SJCRH30 (cell line): ENCODE results near the gene IL16. TPM values are rescaled to one million over a fixed set of nuclear protein-coding genes. Genes with fewer than 3 reads are reported as not detected.

Experiments
- DNase-seq, 2 experiments: peaks; one replicate each; pipeline ENCODE4 v3.0.0-alpha.2; 2015 to 2020
- H3K27ac ChIP-seq: fragments of 250-450 bp; sonication (Bioruptor Pico); 2 replicates; pipeline ENCODE4 v1.5.1; 2020; ENCODE audit warnings: mild to moderate bottlenecking, moderate library complexity
- H3K27me3 ChIP-seq: fragments of 250-450 bp; sonication (Bioruptor Pico); 2 replicates; pipeline ENCODE4 v1.5.1; 2020; ENCODE audit warnings: mild to moderate bottlenecking, moderate library complexity
- H3K36me3 ChIP-seq: fragments of 250-450 bp; sonication (Bioruptor Pico); 2 replicates; pipeline ENCODE4 v1.5.1; 2020; ENCODE audit warnings: mild to moderate bottlenecking, moderate library complexity
- H3K4me1 ChIP-seq: fragments of 250-450 bp; sonication (Bioruptor Pico); 2 replicates; pipeline ENCODE4 v1.5.1; 2020; ENCODE audit warnings: mild to moderate bottlenecking, moderate library complexity
- H3K4me3 ChIP-seq: fragments of 250-450 bp; sonication (Bioruptor Pico); 2 replicates; pipeline ENCODE4 v1.5.1; 2020; ENCODE audit warnings: mild to moderate bottlenecking, moderate library complexity
- H3K9me3 ChIP-seq: fragments of 250-450 bp; sonication (Bioruptor Pico); replicated peaks from 2 replicates; pipeline ENCODE4 v1.5.1; 2020; ENCODE audit warnings: mild to moderate bottlenecking, moderate library complexity
- total RNA-seq: library from RNA; depleted of rRNA; stranded (reverse); fragments of >200 nt; shearing (Covaris generic); gene quantifications from 2 replicates; pipeline ENCODE4 v1.2.3, GENCODE V29; 2014

The IL16 gene
- total RNA-seq, 1 experiment from 2014 or later: 0.18 TPM

- Histone ChIP-seq H3K4me3 (no peak overlapping the region), H3K4me1 (peaks cover 3% of the 10 kb centered on the region; the same call in 1 of the 2 replicates), H3K9me3 (no peaks in the 10 kb centered on the region), H3K27me3 (peaks cover 5% of the 10 kb centered on the region; the same call in 1 of the 2 replicates), H3K36me3 (no peaks in the 10 kb centered on the region), H3K27ac (no peak overlapping the region)
- no peak for DNase-seq
Observed at GRCh38 chr15:81291916-81292522, 95.3 kb downstream of the IL16 start.

DNA sequence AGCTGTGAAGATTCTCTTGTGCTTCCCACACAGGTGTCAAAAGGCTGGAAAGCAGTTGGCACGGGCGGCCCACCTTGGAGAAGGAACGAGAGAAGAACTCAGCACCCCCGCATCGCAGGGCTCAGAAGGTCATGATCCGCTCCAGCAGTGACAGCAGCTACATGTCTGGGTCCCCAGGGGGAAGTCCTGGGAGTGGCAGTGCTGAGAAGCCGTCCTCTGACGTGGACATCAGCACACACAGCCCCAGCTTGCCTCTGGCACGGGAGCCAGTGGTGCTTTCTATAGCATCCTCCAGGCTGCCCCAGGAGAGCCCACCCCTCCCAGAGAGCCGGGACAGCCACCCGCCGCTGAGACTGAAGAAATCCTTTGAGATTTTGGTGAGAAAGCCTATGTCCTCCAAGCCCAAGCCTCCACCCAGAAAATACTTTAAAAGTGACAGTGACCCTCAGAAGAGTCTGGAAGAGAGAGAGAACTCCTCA, 95.9 kb downstream of the IL16 start:
- no peak for DNase-seq
- Histone ChIP-seq H3K27me3 (peaks cover 5% of the 10 kb centered on the region; the same call in 1 of the 2 replicates), H3K4me3 (no peak overlapping the region), H3K4me1 (peaks cover 3% of the 10 kb centered on the region; the same call in 1 of the 2 replicates), H3K9me3 (no peaks in the 10 kb centered on the region), H3K27ac (no peak overlapping the region), H3K36me3 (no peaks in the 10 kb centered on the region)

DNA sequence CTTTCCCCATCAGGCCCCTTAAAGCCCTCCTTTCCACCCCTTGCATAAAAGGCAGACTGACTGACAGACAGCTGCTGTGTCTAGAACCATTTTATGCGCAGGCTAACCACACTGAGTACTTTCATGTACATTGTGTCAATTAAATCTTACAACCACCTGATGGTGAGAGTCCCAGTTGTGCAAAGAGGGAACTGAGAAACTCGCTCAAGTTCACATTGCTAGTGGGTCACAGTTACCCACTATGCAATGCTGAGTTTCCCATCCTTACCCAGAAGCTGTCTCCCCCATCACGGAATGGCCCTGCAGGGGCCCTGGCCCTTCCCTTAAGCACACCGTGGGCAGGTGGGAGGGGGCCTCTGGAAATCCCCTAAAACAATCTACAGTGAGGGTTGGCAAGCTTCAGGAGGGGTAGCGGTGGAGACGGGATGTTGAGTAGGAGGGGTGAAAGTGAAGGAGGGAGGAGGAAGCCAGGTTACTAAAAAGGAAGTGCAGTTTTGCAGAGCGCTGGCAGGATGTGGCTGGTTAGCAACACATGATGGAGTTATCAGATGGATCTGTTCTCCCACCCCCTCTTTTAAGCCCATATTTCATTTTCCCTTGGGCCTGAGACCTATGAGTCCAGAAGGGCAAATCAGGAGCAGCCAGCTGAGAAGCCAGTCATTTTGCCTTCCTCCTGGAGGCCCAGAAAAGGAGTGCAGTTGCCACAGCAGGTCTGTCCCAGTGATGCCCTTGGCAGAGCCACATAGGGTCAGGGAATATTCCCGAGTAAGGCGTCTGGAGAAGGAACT, 97.2 kb downstream of the IL16 start:
- DNase-seq: no peak
- Histone ChIP-seq H3K9me3 (no peaks in the 10 kb centered on the region), H3K27ac (no peak overlapping the region), H3K4me3 (no peak overlapping the region), H3K36me3 (no peaks in the 10 kb centered on the region), H3K4me1 (peaks cover 3% of the 10 kb centered on the region; the same call in 1 of the 2 replicates), H3K27me3 (peaks cover 5% of the 10 kb centered on the region; the same call in 1 of the 2 replicates)

GRCh38 chr15:81294516-81294880, 97.8 kb downstream of the IL16 start:
- Histone ChIP-seq H3K36me3 (no peaks in the 10 kb centered on the region), H3K4me1 (peaks cover 3% of the 10 kb centered on the region; the same call in 1 of the 2 replicates), H3K9me3 (no peaks in the 10 kb centered on the region), H3K27ac (no peak overlapping the region), H3K27me3 (peaks cover 5% of the 10 kb centered on the region; the same call in 1 of the 2 replicates), H3K4me3 (no peak overlapping the region)
- DNase-seq: peak in 1 of 2 experiments; percentile 28

DNA sequence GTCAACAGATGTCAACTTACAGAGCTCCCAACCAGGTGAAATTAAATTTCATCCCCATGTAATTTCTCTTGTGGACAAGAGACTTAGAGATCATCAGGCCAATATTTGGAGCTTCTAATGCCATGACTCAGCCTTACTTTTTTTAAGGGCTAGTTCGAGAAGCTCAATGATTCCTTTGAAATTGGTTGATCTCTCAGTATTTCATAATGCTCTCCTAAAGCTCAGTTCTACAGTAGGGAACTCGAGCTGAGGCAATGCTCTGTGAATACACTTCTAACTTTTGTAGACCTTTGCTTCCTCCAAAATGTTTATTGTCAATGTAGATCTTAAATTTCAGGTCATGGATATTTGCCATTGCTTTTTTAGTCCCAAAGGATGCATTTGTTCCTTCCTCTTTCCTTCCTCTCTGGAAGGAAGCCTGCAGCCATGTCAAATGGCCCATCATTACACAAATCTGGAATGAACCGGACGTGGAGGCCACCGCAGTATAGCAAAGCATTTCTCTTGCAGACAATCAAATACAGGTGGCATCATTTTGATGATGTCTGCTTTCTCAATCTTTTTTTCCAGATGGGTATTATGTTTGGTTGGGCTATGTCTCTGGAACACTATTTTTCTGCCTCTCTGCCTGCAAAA, 98.9 kb downstream of the IL16 start:
- H3K9me3 ChIP-seq: no peaks in the 10 kb centered on the region
- no peak overlapping the region for H3K27ac ChIP-seq
- H3K4me3 ChIP-seq: no peak overlapping the region
- H3K36me3 ChIP-seq: no peaks in the 10 kb centered on the region
- DNase-seq: no peak
- H3K4me1 ChIP-seq: peaks cover 3% of the 10 kb centered on the region; the same call in 1 of the 2 replicates
- H3K27me3 ChIP-seq: peaks cover 5% of the 10 kb centered on the region; the same call in 1 of the 2 replicates

- Histone ChIP-seq H3K4me1 (peaks cover 3% of the 10 kb centered on the region; the same call in 1 of the 2 replicates), H3K9me3 (no peaks in the 10 kb centered on the region), H3K27me3 (peaks cover 5% of the 10 kb centered on the region; the same call in 1 of the 2 replicates), H3K36me3 (no peaks in the 10 kb centered on the region), H3K4me3 (no peak overlapping the region), H3K27ac (no peak overlapping the region)
- no peak for DNase-seq
Observed at GRCh38 chr15:81296186-81296585, 99.5 kb downstream of the IL16 start.

GRCh38 chr15:81296673-81297072, 100.0 kb downstream of the IL16 start:
- H3K27ac ChIP-seq: no peak overlapping the region

DNA sequence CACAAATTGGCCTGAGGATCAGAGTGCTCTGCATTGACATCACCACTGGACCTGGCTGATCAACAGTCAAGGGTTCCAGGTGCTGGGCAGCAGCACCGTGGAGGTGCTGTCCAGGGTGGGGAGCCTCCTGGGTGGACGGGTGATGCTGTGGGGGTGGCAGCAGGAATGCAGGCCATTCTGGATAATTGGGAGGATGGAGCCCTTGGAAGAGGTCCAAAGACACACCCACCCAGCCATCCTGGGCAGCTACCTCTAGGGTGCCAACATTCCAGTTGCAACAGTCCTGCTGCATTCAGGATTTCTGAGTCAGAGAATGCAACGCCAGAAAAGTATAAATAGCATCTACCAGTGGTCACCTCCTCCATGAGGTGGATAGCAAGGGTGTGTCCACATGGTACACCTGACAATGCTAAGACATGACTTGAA, 100.5 kb downstream of the IL16 start:
- no peak for DNase-seq
- Histone ChIP-seq H3K27me3 (peaks cover 5% of the 10 kb centered on the region; the same call in 1 of the 2 replicates), H3K36me3 (no peaks in the 10 kb centered on the region), H3K4me3 (no peak overlapping the region), H3K4me1 (peaks cover 3% of the 10 kb centered on the region; the same call in 1 of the 2 replicates), H3K27ac (no peak overlapping the region), H3K9me3 (no peaks in the 10 kb centered on the region)

More at GRCh38 chr15:81296673-81297072, 100.0 kb downstream of the IL16 start:
- no peak for DNase-seq
- peaks cover 3% of the 10 kb centered on the region; the same call in 1 of the 2 replicates for H3K4me1 ChIP-seq
- no peaks in the 10 kb centered on the region for H3K36me3 ChIP-seq
- no peaks in the 10 kb centered on the region for H3K9me3 ChIP-seq
- peaks cover 5% of the 10 kb centered on the region; the same call in 1 of the 2 replicates for H3K27me3 ChIP-seq
- H3K4me3 ChIP-seq: no peak overlapping the region

GRCh38 chr15:81297603-81298575, 101.2 kb downstream of the IL16 start:
- Histone ChIP-seq H3K27ac (no peak overlapping the region), H3K36me3 (no peaks in the 10 kb centered on the region), H3K27me3 (peaks cover 5% of the 10 kb centered on the region; the same call in 1 of the 2 replicates), H3K9me3 (no peaks in the 10 kb centered on the region), H3K4me1 (peaks cover 3% of the 10 kb centered on the region; the same call in 1 of the 2 replicates), H3K4me3 (no peak overlapping the region)
- no peak for DNase-seq

DNA sequence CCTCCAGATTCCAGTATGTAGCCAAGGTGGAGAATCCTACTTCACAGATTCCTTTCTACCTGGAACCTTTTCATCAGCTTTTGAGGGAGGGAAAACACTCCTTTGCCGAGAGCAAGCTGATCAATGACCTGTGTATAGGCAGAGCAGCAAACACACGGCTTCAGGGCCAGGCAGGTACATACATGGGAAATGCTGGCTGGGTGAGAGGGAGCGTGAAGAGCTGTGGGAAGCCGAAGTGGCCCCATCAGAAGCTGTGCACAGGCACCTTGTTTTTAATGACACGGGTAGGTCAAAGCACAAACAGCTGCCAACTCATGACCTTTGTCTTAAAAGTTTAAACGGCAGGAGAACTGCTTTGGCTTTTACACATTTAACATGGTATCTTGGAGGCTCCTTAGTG, 101.9 kb downstream of the IL16 start:
- no peak overlapping the region for H3K27ac ChIP-seq
- H3K36me3 ChIP-seq: no peaks in the 10 kb centered on the region
- no peak for DNase-seq
- H3K4me1 ChIP-seq: peaks cover 3% of the 10 kb centered on the region; the same call in 1 of the 2 replicates
- no peak overlapping the region for H3K4me3 ChIP-seq
- no peaks in the 10 kb centered on the region for H3K27me3 ChIP-seq
- no peaks in the 10 kb centered on the region for H3K9me3 ChIP-seq

GRCh38 chr15:81299156-81299555, 102.5 kb downstream of the IL16 start:
- peaks cover 3% of the 10 kb centered on the region; the same call in 1 of the 2 replicates for H3K4me1 ChIP-seq
- H3K4me3 ChIP-seq: no peak overlapping the region
- DNase-seq: no peak
- no peaks in the 10 kb centered on the region for H3K9me3 ChIP-seq
- no peaks in the 10 kb centered on the region for H3K27me3 ChIP-seq
- H3K36me3 ChIP-seq: no peaks in the 10 kb centered on the region
- no peak overlapping the region for H3K27ac ChIP-seq

DNA sequence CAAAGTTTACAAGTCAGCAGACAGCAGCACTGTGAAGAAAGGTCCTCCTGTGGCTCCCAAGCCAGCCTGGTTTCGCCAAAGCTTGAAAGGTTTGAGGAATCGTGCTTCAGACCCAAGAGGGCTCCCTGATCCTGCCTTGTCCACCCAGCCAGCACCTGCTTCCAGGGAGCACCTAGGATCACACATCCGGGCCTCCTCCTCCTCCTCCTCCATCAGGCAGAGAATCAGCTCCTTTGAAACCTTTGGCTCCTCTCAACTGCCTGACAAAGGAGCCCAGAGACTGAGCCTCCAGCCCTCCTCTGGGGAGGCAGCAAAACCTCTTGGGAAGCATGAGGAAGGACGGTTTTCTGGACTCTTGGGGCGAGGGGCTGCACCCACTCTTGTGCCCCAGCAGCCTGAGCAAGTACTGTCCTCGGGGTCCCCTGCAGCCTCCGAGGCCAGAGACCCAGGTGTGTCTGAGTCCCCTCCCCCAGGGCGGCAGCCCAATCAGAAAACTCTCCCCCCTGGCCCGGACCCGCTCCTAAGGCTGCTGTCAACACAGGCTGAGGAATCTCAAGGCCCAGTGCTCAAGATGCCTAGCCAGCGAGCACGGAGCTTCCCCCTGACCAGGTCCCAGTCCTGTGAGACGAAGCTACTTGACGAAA, 103.1 kb downstream of the IL16 start:
- Histone ChIP-seq H3K9me3 (no peaks in the 10 kb centered on the region), H3K4me1 (no peaks in the 10 kb centered on the region; the same call in 1 of the 2 replicates), H3K4me3 (no peak overlapping the region), H3K27me3 (no peaks in the 10 kb centered on the region), H3K36me3 (no peaks in the 10 kb centered on the region), H3K27ac (no peak overlapping the region)
- no peak for DNase-seq

DNA sequence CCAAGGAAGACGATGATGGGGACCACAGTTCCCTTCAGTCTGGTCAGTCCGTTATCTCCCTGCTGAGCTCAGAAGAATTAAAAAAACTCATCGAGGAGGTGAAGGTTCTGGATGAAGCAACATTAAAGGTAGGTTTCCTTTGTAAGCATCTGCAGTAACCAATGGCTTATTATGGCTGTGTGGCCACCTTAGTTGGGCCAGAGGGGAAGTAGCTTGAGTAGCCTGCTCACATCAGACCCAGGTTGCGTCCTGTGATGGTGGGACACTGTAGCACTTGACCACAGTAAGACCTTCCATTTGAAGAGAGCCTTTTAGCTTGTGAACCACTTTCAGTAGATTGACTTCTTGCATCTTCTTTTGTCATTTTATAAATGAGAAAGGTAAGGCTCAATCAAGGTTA, 104.7 kb downstream of the IL16 start:
- no peaks in the 10 kb centered on the region for H3K4me1 ChIP-seq
- no peaks in the 10 kb centered on the region for H3K36me3 ChIP-seq
- no peaks in the 10 kb centered on the region for H3K9me3 ChIP-seq
- no peaks in the 10 kb centered on the region for H3K27me3 ChIP-seq
- no peak overlapping the region for H3K27ac ChIP-seq
- DNase-seq: no peak
- H3K4me3 ChIP-seq: no peak overlapping the region
